NCI-H2196 (cell line): ENCODE measurements around the gene KRTAP27-1.

ENCODE experiments used
- DNase-seq: peaks from one replicate; lab custom pipeline; 2025; ENCODE audit not compliant: unreplicated experiment; lab: John Stamatoyannopoulos, UW

The KRTAP27-1 gene, protein sequence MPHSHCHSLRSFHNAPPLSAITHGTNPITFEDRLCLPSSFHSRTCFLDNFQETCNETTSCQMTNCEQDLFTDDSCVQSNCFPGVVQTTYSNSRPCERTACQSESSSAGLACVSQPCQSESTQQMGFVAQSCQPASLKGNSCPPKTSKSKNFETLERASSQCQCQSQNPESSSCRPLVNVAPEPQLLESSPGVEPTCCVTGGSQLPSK

DNA sequence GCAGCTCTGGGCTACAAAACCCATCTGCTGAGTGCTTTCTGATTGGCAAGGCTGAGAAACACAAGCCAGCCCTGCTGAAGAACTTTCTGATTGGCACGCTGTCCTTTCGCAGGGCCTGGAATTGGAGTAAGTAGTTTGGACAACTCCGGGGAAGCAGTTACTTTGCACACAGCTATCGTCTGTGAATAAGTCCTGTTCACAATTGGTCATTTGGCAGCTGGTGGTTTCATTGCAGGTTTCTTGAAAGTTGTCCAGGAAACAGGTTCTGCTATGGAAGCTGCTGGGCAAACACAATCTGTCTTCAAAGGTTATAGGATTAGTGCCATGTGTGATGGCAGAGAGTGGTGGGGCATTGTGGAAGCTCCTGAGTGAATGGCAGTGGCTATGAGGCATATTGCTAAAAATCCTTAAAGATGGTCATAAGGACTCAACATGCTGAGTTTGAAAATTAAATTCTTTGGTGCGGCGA, at the start of gene KRTAP27-1:
TSS of gene KRTAP27-1 (minus strand) at position 419 of the 469 bp plus-strand sequence. CDS start at position 393, 26 bp downstream.
- DNase-seq: no peak

DNA sequence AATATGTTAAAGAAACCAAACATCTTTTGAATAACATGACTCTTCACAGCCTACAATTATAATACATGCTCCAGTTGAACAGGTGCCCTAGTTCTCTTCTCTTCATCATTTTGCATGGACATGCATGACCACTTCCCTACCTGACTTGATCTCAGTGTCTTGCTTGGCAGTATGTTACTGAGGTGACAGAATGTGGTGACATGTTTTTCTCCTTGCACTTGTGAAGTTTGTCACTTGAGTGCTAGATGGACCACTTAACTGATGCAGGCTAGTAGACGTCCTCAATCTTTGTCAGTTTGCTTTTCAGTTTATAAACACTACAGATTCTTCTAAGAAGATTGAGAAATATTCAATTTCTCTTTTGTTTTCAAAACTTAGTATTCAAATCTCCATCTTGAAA, 44.7 kb upstream of the KRTAP27-1 start:
- DNase-seq: no peak

DNA sequence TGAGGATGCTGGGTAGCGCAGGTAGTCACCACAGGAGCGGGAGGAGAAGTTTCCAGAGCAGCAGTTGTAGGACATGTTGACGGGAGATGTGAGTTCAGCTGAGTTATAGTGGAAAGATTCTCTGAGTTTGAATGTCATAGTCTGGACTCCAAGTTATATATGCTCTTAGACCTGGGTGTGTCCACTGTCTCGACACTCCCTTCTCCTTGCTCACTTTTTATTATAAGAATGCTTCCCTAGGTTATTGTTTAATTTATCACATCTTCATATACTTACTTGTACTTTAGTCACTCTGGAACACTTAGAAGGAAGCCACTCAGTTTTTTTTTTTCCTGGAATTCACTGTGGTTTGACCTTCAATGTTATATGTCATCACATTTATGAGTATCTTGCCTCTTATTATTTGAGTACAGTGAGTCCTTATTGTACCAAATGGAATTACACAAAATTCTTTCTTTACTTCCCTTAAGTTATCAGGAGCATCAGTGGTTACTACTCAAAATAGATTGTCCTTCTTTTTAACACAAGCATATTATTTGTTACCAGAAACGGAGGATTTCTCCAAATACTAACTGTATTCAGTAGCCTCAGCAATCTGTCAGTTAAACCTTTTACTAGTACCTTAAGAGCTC, 34.8 kb upstream of the KRTAP27-1 start, which contains the start of gene KRTAP13-2:
TSS of gene KRTAP13-2 (minus strand) at position 133 of the 632 bp plus-strand sequence. CDS start at position 75, 58 bp downstream.
- DNase-seq: no peak

DNA sequence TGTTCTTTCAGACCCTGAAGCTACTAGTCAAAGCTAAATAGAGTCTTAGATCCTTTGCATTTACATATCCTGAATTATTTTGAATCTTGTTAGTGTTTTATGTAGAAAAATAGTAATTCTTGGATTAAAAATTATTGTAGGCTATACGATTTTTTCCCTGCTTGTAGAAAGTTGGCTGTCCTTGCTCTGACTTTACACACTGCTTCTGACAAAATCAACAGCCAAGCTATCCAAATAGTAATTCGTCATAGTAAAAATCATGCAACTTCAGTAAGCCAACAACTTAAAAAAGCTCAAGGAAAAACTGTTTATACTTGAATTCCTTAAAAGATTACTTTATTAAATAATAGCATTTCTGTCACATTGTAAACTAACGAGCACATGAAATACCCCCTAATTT, 18.4 kb upstream of the KRTAP27-1 start:
- no peak for DNase-seq

DNA sequence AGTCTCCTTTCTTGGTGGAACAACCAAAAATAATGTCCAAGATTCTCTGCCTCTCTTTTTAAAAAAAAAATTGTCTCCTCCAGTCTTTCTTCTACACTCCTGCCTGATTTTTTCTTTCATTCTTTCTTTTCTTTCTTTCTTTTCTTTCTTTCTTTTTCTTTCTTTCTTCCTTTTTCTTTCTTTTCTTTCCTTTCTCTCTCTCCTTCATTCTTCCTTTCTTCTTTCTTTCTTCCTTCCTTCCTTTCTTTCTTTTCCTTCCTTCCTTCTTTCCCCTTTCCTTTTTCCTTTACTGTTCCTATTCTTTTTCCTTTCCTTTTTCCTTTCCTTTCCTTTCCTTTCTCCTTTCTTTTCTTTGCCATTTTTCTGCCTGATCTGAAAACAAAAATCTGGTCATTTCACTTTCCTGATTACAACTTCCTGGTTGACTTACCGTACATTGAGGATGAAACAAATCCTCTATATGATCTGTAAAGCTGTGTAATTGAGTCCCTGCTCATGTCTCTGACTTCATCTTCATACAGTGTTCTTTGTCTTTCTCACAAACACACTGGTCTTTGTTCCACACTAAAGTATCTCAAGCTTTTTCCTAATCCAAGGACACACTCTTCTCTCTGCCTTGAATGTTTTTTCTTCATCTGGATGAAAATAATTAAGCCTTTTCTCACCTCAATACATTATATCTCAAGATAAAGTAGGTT, 17.0 kb upstream of the KRTAP27-1 start:
- no peak for DNase-seq

DNA sequence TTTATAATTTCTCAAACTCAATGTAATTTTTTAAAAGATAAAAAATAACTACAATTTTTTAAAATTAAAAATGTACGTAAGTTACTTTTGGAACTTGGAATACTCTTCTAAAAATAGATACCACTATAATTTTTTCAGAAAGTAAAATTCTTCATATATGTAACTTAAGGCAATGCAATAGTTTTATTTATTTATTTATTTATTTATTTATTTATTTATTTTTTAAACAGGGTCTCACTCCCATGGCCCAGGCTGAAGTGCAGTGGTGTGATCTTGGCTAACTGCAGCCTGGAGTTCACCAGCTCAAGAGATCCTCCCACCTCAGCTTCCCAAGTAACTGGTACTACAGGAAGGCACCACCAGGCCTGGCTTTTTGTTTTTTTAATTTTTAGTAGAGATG, 14.0 kb upstream of the KRTAP27-1 start:
- DNase-seq: no peak

DNA sequence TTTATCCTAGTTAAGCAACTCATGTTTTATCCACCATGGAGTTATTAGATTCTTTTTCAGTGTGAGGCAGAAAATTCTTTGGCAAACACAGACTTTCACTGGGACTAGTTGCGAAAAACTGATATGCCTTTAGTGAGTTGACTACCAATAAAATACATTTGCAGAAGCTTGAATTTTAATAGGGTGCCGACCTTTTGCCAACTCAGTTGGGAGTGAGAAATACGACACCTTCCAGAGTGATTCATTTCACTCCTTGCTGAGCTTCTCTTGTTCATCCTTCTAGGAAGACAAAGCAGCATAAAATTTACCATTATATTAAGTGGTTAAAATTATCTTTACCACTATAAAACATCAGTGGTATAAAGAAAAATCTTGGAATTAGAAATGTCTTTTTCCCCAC, 12.1 kb upstream of the KRTAP27-1 start:
- no peak for DNase-seq

DNA sequence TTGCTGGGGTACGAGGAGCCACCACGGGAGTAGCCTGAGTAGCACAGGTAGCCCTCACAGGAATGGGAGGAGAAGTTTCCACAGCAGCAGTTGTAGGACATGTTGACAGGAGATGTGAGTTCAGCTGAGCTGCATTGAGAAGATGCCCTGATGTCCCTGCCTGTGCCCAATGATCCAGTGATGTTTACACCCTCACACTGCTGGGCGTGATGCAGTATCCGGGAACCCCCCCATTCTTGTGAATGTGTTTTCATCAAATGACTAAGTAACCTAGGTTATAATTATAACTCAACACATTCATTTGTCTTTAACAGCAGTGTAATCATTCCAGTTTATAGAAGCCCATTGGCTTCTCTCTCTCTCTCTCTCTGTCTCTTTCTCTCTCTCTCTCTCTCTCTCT, 11.0 kb upstream of the KRTAP27-1 start, which contains the start of gene KRTAP23-1:
TSS of gene KRTAP23-1 (minus strand) at position 101 of the 400 bp plus-strand sequence. CDS start at position 101, 0 bp downstream.
- no peak for DNase-seq

DNA sequence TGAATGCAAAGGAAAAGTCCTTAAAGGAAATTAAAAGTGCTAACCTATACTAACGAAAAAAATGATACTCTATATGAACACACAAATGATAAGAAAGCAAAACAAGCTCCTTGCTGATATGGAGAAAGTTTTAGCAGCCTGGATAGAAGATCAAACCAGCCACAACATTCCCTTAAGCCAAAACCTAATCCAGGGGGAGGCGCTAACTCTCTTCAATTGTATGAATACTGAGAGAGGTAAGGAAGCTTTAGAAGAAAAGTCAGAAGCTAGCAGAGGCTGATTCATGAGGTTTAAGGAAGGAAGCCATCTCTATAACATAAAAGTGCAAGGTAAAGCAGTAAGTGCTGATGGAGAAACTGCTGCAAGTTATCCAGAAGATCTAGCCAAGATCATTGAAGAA, 7.5 kb upstream of the KRTAP27-1 start:
- no peak for DNase-seq

DNA sequence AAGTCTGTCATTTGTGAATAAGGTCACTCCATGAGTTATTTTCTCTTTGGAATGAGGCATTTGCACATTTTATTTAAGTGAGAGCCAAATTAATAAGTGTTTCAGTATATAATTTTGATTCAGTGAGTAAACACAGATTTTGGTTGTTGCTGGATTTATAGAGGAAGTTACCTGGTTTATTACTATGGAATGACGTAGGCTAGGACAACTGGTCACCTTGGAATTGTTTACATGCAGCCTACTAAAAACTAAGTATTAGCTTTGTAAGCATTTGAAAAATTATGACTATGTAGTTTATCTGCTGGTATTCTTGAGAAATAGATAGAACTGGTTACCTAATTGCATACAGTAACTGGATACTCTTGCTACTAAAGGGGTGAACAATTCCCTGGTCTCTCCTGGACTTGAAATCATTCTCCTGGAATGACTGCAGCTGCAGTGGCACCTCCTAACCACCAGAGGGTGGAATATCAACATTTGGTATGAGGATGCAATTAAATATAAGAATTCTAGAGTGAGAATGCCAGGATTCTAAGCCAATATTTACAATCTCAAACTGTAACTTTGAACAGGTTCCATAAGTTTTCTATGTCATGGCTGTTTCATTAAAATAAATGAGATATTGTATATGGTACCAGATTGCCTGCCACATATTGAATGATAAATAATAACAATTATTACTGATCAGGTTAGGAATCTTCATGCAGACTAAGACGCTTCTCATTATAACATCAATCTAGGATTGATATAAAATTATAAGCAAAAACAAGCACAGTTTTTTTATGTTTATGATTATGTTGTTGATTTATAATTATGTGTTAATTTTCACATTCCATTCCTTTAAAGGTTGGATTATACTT, 3.5 kb upstream of the KRTAP27-1 start:
- DNase-seq: peak; percentile 13

DNA sequence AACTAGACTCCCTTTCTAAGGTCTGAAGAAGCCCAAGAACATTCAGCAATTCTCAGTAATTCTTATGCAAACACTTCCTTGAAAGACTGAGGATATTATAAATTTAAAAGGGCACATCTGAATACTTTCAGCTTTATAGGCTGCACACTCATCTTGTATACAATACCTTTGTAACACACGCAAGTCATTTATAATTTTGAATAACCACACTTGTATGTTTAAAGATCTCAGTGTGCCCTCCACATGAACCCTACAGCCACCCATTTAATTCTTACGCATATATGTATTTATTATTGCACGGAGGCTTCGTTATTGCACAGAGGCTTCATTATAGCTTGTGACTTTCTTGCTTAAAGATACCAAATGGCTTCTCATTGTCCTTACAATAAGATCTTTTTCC, 1.2 kb upstream of the KRTAP27-1 start:
- DNase-seq: no peak

DNA sequence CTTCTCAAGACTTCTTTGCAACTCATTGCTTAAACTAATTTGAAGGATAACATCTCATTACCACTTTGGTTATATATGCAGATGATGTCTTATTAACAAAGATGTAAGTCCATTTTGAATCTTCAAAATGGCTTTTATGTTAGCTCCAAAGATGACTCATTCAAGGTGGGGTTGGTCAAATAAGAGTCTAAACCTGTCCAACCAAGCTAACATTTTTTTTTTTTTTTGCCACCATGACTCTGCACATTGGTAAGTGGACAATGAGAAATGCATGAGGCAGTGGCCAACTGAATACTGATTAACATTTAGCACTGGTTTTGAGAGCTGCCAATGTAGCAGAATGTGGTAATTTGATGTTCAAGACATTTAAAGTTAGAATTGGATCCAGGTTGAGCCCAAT, 278 bp upstream of the KRTAP27-1 start:
- DNase-seq: no peak

DNA sequence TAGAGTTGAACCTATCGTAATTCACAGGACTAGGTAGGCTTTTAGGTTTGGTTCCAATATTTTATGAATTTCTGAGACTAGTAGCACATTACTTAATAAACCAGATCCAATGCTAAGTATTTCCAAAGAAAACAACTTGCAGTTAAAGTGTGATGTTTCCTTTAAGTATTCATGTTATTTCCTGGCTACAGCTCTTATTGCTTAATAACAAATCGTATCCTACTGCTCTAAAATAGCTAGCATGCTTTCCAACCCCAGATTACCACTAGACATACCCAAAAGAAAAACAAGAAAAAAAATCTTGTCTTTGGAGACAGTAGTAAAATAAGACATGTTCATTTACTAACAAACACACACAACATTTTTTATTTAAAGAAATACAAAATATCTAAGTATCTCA, 898 bp downstream of the KRTAP27-1 start:
- no peak for DNase-seq

DNA sequence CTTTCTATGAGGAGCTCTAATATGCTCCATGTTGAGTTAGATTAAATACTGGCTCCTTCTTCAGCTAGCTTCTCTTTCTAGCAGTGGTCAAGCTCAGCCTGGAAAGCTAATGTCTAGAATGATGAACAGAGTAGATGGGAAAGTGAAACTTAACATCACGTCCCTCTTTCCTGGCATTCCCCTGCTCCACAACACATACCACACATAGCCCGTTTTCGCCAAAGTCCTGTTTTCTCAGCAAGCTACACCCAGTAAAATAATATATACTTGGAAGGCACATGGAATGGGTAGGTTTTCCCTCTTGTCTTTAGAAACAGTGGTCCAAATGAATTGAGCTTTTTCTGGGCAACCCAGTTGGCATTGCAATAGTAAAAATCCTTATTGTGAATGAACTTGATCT, 3.8 kb downstream of the KRTAP27-1 start:
- DNase-seq: no peak

DNA sequence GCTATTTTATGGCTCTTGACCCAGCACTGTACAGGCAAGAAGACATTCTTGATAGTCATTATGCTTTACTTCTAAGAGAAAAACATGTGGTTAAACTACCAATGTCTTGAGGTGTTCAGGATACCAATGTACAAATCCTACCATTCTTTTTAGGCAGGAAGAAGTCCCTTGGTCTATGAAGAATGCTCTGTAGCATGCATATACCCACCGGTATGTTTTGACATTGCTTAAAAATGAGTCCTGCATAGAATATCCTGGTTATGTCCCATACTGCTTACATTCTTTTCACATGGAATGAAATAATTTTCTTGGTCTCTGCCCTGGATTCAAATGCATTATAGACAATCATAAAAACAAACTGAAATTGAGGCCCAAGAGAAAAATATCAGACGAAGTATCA, 4.8 kb downstream of the KRTAP27-1 start:
- no peak for DNase-seq

DNA sequence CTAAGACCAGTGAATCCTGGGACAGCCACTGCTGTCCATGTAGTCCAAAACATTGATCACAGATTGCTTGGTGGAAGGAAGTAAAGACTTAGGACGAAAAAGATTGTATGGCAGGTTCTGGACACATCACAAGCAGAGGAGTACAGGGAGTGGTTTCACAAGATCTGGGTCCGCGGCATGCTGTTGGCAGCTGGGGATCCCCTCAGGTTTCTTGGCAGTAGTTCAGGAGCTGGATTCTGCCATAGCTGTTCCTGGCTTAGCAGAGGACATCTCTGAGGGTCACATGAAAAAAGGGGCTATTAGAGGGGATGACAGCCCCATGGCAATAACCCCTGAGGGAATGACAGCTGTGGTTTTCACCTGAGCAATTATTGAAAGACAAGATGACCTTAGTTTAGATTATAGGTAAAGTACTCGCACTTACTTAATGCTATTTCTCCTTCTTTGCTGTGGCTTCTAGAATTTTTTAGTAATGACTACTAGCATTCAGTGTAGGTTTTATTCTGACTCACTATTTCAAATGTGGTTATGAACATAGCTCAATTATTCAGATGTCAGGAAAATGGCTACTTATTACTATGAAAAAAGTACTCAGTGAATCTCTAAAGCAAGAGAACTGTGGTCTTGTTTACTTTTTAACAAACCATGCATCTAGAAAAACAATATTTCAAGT, 8.2 kb downstream of the KRTAP27-1 start:
- DNase-seq: no peak

DNA sequence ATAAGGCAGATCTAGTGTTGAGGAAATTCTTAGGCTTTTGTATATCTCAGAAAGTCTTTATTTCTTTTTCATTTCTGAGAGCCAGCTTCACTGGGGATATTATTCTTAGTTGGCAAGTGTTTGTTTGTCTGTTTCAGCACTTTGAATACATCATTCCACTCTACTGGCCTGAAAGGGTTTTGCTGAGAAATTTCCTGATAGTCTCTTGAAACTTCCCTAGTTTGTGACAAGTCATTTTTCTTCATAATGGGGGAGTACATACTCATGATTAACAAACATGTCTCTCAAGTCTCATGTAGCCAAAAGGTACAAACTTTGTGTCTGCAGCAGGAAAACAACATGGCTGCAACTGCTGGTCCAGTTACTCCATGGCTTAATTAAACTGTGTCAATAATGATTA, 11.1 kb downstream of the KRTAP27-1 start:
- DNase-seq: no peak

DNA sequence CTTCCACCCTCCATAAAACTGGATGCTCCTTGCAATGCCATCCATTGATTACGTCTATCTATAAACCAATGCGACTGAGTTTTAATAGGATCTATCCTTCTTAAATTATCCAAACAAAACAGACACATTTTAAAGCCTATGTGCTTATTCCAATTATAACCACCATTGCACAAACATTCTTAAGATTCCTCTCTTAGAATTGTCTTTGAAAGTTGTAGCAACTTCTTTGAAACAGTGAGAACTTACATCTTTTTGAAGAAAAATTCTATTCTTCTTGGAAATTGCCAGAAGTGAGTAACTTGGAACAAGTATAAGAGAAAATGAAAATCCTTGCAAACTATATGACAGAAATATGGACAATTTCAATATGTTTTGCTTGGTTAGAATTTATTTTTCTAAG, 17.3 kb downstream of the KRTAP27-1 start, which contains the start of gene KRTAP26-1:
TSS of gene KRTAP26-1 (minus strand) at position 101 of the 400 bp plus-strand sequence. CDS start 280 bp downstream, outside the sequence.
- no peak for DNase-seq

DNA sequence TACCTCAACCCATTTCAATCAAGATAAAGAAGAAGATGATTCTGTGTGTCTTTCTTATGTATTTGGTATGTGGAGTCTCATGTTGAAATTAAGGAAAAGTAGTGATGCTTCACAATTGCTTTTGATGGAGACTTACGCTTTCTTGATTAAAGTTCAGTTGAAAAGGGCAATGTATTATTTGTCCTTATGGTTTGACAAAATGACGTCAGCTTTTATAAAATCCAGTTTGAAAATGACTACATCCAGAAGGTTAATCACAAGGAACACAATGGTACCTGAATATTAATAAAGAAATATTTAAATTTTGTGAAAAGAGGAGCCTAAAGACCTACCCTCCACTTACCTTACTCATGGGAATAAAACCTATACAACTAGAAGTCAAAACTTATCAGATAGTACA, 21.8 kb downstream of the KRTAP27-1 start:
- no peak for DNase-seq

DNA sequence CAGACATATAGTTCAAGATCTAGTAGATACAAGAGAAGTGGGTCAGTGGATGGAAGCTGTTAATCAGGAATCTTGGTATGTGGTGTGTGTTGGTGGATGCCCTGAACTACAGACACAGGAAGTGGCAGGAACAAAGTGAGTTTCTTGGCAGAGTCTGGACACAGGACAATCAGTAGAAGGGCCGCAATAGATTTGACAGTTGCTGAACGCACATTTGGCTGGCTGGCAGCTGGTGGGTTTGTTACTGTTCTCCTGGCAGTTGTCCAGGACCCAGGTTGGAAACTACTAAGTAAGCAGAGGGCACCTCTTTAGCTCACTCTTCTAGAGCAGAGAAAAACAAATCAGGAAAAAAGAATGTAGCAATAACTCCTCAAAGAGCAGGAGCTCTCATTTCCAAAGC, 30.6 kb downstream of the KRTAP27-1 start:
- no peak for DNase-seq
